Natural killer cell (primary cell): ENCODE measurements around the gene SPEF1. TPM values are rescaled to one million over a fixed set of nuclear protein-coding genes. Genes with fewer than 3 reads are reported as not detected.
"Not testable (repeated sequence)": the region's sequence is repeated elsewhere in the genome, so short reads cannot be mapped to it uniquely, and the experiment has no call there.

Experiments used
- ATAC-seq, 3 donors: fragments of 150-1000 bp in 2 of 3; fragments of 200-7000 bp in 1 of 3; cut with Tn5 transposase; 1 replicate in 1 of 3; 2 replicates in 2 of 3; pipeline ENCODE4 v1.10.0; 2021; ENCODE audit warnings: mild to moderate bottlenecking in 2 of 3, moderate library complexity in 2 of 3
- DNase-seq, 2 donors: peaks; one replicate each; pipeline versions ENCODE4 v3.0.0 to v3.0.0-alpha.2; 2013 to 2021; ENCODE audit warnings: mixed read lengths in 1 of 2
- H3K27ac ChIP-seq: one replicate; pipeline ENCODE4 v1.5.1; 2013; ENCODE audit warnings: mild to moderate bottlenecking, low read length
- H3K27me3 ChIP-seq: one replicate; pipeline ENCODE4 v1.6.1; 2013; ENCODE audit warnings: low read length; ENCODE audit not compliant: control insufficient read depth, insufficient read depth
- H3K36me3 ChIP-seq: one replicate; pipeline ENCODE4 v1.6.1; 2013; ENCODE audit warnings: low read length; ENCODE audit not compliant: control insufficient read depth, insufficient read depth
- H3K4me1 ChIP-seq: one replicate; pipeline ENCODE4 v1.6.1; 2013; ENCODE audit warnings: low read length; ENCODE audit not compliant: control insufficient read depth, insufficient read depth
- H3K4me3 ChIP-seq: one replicate; pipeline ENCODE4 v1.5.1; 2013; ENCODE audit warnings: low read length
- H3K9me3 ChIP-seq: one replicate; pipeline ENCODE4 v1.6.1; 2013; ENCODE audit warnings: low read length; ENCODE audit not compliant: control insufficient read depth, insufficient read depth
- H3K27ac Mint-ChIP-seq, 2 donors: one replicate each; pipeline ENCODE4 v1.8.0; 2022; ENCODE audit warnings: mild to moderate bottlenecking in 2 of 2, mixed read lengths in 2 of 2, moderate library complexity in 1 of 2
- H3K27me3 Mint-ChIP-seq, 2 donors: one replicate each; pipeline ENCODE4 v1.8.0; 2022; ENCODE audit warnings: low read depth in 2 of 2, mixed read lengths in 2 of 2
- H3K36me3 Mint-ChIP-seq: one replicate; pipeline ENCODE4 v1.8.0; 2022; ENCODE audit warnings: mixed read lengths
- H3K4me1 Mint-ChIP-seq, 2 donors: one replicate each; pipeline ENCODE4 v1.8.0; 2022; ENCODE audit warnings: mixed read lengths in 2 of 2
- H3K4me3 Mint-ChIP-seq: one replicate; pipeline ENCODE4 v1.8.0; 2022; ENCODE audit warnings: mild to moderate bottlenecking, moderate library complexity, mixed read lengths
- H3K9me3 Mint-ChIP-seq, 2 donors: one replicate each; pipeline ENCODE4 v1.8.0; 2022; ENCODE audit warnings: mixed read lengths in 2 of 2
- CTCF ChIP-seq: fragments of 200-600 bp; IDR thresholded peaks from one replicate; pipeline ENCODE4 v1.8.0; 2022; ENCODE audit warnings: antibody characterized with exemption
- WGBS: methylation state at CpG from one replicate; pipeline ENCODE4 v1.1.7; 2013; ENCODE audit warnings: missing lambda C conversion rate; ENCODE audit not compliant: insufficient coverage; 5-methylcytosine and 5-hydroxymethylcytosine counted together
- intact Hi-C: fragments of 100-400 bp; cut with micrococcal nuclease; formaldehyde crosslinking; loops from one replicate; pipeline ENCODE4 v1.14.2; 2022
- total RNA-seq, 4 donors: library from RNA; stranded (reverse); fragments of 120-200 nt in 1 of 4; gene quantifications; one replicate each; pipeline versions ENCODE4 v1.2.3 to v1.2.4, GENCODE V29; 2013 to 2022

The SPEF1 gene
- under 1 TPM in 1 of 3 donors, not detected in 2; 0.23 TPM for total RNA-seq
- total RNA-seq (2013) = not detected

DNA sequence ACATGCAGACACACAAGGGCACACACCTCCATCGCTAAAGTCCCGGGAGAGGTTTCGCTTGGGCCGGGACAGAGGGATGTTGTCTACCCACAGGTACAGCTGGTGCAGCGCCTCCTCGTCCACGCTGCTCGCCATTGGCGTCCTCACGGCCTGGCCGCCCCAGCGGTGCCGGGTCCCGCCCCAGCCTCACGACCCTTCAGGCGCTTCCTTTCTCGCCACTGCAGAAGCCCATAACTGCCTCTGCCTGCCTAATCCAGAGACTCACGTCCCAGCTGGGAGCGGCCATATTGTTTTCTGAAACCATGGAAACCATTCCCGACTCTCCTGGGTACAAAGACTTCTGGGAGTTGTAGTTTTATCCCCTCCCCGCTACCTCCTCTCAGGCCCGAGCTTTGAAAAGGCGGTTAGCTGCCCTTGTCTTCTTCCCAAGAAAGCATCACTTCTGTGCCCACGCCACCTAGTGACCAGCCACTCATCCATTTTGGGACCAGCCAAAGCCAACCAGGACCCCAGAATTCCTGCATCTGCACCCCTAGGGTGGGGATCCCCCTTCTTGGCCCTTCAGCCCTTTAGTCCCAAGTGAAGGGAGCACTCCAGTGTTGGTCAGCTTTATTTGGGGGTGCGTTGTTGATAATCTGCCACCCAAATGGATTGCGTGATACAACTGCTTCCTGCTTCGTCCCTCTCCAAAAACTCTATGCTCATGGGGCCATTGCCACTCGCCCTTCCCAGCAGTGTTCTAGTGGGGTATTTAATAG is at the start of gene SPEF1:
SPEF1 (minus strand) TSS at position 296 of the 758 bp plus-strand sequence; CDS start at position 135, 161 bp downstream.
- Mint-ChIP-seq H3K27ac (peak within 1 kb of the TSS; percentile 64 to 82), H3K4me3 (peak within 1 kb of the TSS; percentile 18), H3K27me3 (no peaks in the 10 kb centered on the region), H3K9me3 (no peaks in the 10 kb centered on the region), H3K4me1 (peaks cover 26 to 69% of the 10 kb centered on the region in 2 donors), H3K36me3 (no peaks in the 10 kb centered on the region)
- 23% methylated on average over 28 of the region's 28 CpGs for WGBS
- Histone ChIP-seq H3K4me3 (no peak within 1 kb of the TSS), H3K27ac (no peak within 1 kb of the TSS), H3K36me3 (no peaks in the 10 kb centered on the region), H3K27me3 (peaks cover 15% of the 10 kb centered on the region), H3K9me3 (no peaks in the 10 kb centered on the region), H3K4me1 (peaks cover 48% of the 10 kb centered on the region)
- TF ChIP-seq CTCF = no peak
- ATAC-seq = peak; percentile 36 to 56 (median 52)
- DNase-seq = peak in 1 of 2 donors; percentile 80
- intact Hi-C loops = loop anchor here (10.0 kb wide), 1 partner anchor 303 kb away; no protein-coding TSS in a partner anchor

DNA sequence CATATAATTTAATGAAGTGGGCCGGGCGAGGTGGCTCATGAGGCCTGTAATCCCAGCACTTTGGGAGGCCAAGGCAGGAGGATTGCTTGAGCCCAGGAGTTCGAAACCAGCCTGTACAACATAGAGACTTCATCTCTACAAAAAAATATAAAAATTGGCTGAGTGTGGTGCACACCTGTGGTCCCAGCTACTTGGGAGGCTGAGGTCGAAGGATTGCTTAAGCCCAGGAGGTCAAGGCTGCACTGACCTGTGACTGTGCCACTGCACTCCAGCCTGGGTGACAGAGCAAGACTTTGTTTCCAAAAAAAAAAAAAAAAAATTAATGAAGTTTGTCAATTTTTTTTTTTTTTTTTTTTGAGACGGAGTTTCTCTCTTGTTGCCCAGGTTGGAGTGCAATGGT is 48.6 kb upstream of the SPEF1 start:
- peaks cover 10 to 11% of the 10 kb centered on the region in 2 donors for H3K4me1 Mint-ChIP-seq
- DNase-seq, H3K27me3 ChIP-seq, H3K9me3 Mint-ChIP-seq, intact Hi-C loops, H3K4me3 ChIP-seq, H3K27ac ChIP-seq, H3K4me3 Mint-ChIP-seq, H3K9me3 ChIP-seq, H3K36me3 Mint-ChIP-seq, H3K27ac Mint-ChIP-seq, ATAC-seq, H3K4me1 ChIP-seq, H3K36me3 ChIP-seq, H3K27me3 Mint-ChIP-seq: not testable (repeated sequence)
- WGBS = 94% methylated on average over 5 of the region's 5 CpGs

DNA sequence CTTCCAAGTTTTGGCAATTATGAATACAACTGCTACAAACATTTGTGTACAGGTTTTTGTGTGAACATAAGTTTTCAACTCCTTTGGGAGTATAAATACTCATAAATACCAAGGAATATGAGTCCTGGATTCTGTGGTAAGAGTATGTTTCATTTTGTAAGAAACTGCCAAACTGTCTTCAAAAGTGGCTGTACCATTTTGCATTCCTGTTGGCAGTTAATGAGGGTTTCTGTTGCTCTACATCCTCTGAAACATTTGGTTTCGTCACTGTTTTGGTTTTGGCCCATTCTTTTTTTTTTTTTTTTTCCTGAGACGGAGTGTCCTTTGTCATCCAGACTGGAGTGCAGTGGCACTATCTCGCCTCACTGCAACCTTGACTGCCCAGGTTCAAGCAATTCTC is 47.5 kb upstream of the SPEF1 start:
- Mint-ChIP-seq H3K36me3 (no peaks in the 10 kb centered on the region), H3K4me1 (peaks cover 10 to 11% of the 10 kb centered on the region in 2 donors), H3K9me3 (no peaks in the 10 kb centered on the region), H3K27me3 (no peaks in the 10 kb centered on the region), H3K4me3 (no peak overlapping the region), H3K27ac (no peak overlapping the region)
- H3K4me3 ChIP-seq = no peak overlapping the region
- no peak for TF ChIP-seq CTCF
- peaks cover 10% of the 10 kb centered on the region for H3K36me3 ChIP-seq
- 90% methylated on average over 3 of the region's 3 CpGs for WGBS
- DNase-seq = no peak
- no peaks in the 10 kb centered on the region for H3K4me1 ChIP-seq
- no peak for ATAC-seq
- H3K27me3 ChIP-seq = no peaks in the 10 kb centered on the region
- no peaks in the 10 kb centered on the region for H3K9me3 ChIP-seq
- intact Hi-C loops = no loop called here
- H3K27ac ChIP-seq = no peak overlapping the region

GRCh38 chr20:3826420-3826819 is 45.2 kb upstream of the SPEF1 start:
- Histone ChIP-seq H3K27me3 (no peaks in the 10 kb centered on the region), H3K27ac (no peak overlapping the region), H3K9me3 (no peaks in the 10 kb centered on the region), H3K4me1 (peaks cover 3% of the 10 kb centered on the region), H3K4me3 (no peak overlapping the region), H3K36me3 (peaks cover 21% of the 10 kb centered on the region)
- H3K36me3 Mint-ChIP-seq = no peaks in the 10 kb centered on the region
- H3K4me3 Mint-ChIP-seq = no peak overlapping the region
- WGBS = 57% methylated on average over 4 of the region's 4 CpGs
- no peaks in the 10 kb centered on the region for H3K27me3 Mint-ChIP-seq
- DNase-seq (no peak), ATAC-seq (no peak)
- peak overlapping the region; percentile 38 to 49 for H3K27ac Mint-ChIP-seq
- H3K4me1 Mint-ChIP-seq = peaks cover 16 to 18% of the 10 kb centered on the region in 2 donors
- no peaks in the 10 kb centered on the region for H3K9me3 Mint-ChIP-seq
- TF ChIP-seq CTCF = no peak
- intact Hi-C loops = no loop called here
